Dendritic cell treated with granulocyte-macrophage colony-stimulating factor and Interleukin-4, amounts not matched to agents 40 ng/mL and 50 ng/mL, for 4 days (primary cell): ENCODE data around the gene HCK.

Experiments
- H3K27ac Mint-ChIP-seq: one replicate; pipeline ENCODE4 v1.8.0; 2022; ENCODE audit warnings: mild to moderate bottlenecking, mixed read lengths
- H3K27me3 Mint-ChIP-seq: one replicate; pipeline ENCODE4 v1.8.0; 2022; ENCODE audit warnings: mild to moderate bottlenecking, mixed read lengths
- H3K36me3 Mint-ChIP-seq: one replicate; pipeline ENCODE4 v1.8.0; 2022; ENCODE audit warnings: low read depth, mixed read lengths
- H3K4me1 Mint-ChIP-seq: one replicate; pipeline ENCODE4 v1.8.0; 2022; ENCODE audit warnings: low read depth, mixed read lengths
- H3K4me3 Mint-ChIP-seq: one replicate; pipeline ENCODE4 v1.8.0; 2022; ENCODE audit warnings: mild to moderate bottlenecking, moderate library complexity, mixed read lengths
- H3K9me3 Mint-ChIP-seq: one replicate; pipeline ENCODE4 v1.8.0; 2022; ENCODE audit warnings: mixed read lengths
- intact Hi-C: fragments of 100-400 bp; cut with micrococcal nuclease; formaldehyde crosslinking; loops from one replicate; pipeline ENCODE4 v1.15.0; 2022

Gene HCK

GRCh38 chr20:32141465-32141980, 89.5 kb downstream of the HCK start:
- Mint-ChIP-seq H3K4me1 (no peaks in the 10 kb centered on the region), H3K4me3 (no peak overlapping the region), H3K9me3 (no peaks in the 10 kb centered on the region), H3K36me3 (peaks cover 94% of the 10 kb centered on the region), H3K27ac (no peak overlapping the region), H3K27me3 (no peaks in the 10 kb centered on the region)
- intact Hi-C loops: no loop called here

GRCh38 chr20:32142088-32142487, 90.0 kb downstream of the HCK start:
- peaks cover 94% of the 10 kb centered on the region for H3K36me3 Mint-ChIP-seq
- H3K27me3 Mint-ChIP-seq: no peaks in the 10 kb centered on the region
- H3K4me1 Mint-ChIP-seq: no peaks in the 10 kb centered on the region
- H3K27ac Mint-ChIP-seq: no peak overlapping the region
- intact Hi-C loops: no loop called here
- no peak overlapping the region for H3K4me3 Mint-ChIP-seq
- no peaks in the 10 kb centered on the region for H3K9me3 Mint-ChIP-seq

GRCh38 chr20:32142991-32143390, 90.9 kb downstream of the HCK start:
- no peak overlapping the region for H3K27ac Mint-ChIP-seq
- no peaks in the 10 kb centered on the region for H3K4me1 Mint-ChIP-seq
- peaks cover 97% of the 10 kb centered on the region for H3K36me3 Mint-ChIP-seq
- no peaks in the 10 kb centered on the region for H3K9me3 Mint-ChIP-seq
- no peak overlapping the region for H3K4me3 Mint-ChIP-seq
- intact Hi-C loops: no loop called here
- no peaks in the 10 kb centered on the region for H3K27me3 Mint-ChIP-seq

- intact Hi-C loops: no loop called here
- Mint-ChIP-seq H3K4me1 (no peaks in the 10 kb centered on the region), H3K9me3 (no peaks in the 10 kb centered on the region), H3K27ac (no peak overlapping the region), H3K27me3 (no peaks in the 10 kb centered on the region), H3K4me3 (no peak overlapping the region), H3K36me3 (peaks cover 96% of the 10 kb centered on the region)
Measured at GRCh38 chr20:32144898-32145662, 93.0 kb downstream of the HCK start.

- H3K9me3 Mint-ChIP-seq: no peaks in the 10 kb centered on the region
- intact Hi-C loops: no loop called here
- no peak overlapping the region for H3K27ac Mint-ChIP-seq
- no peak overlapping the region for H3K4me3 Mint-ChIP-seq
- H3K36me3 Mint-ChIP-seq: peaks cover 96% of the 10 kb centered on the region
- H3K4me1 Mint-ChIP-seq: peaks cover 17% of the 10 kb centered on the region
- peaks cover 5% of the 10 kb centered on the region for H3K27me3 Mint-ChIP-seq
Measured at GRCh38 chr20:32149566-32150170, 97.6 kb downstream of the HCK start.

- Mint-ChIP-seq H3K4me3 (no peak overlapping the region), H3K27ac (peak overlapping the region; percentile 45), H3K27me3 (peaks cover 5% of the 10 kb centered on the region), H3K9me3 (no peaks in the 10 kb centered on the region), H3K4me1 (peaks cover 24% of the 10 kb centered on the region), H3K36me3 (peaks cover 94% of the 10 kb centered on the region)
- intact Hi-C loops: no loop called here
Measured at GRCh38 chr20:32150291-32150848, 98.3 kb downstream of the HCK start.
